HEK293 (cell line): Measurements from ENCODE around the gene ALDH16A1.
A peak's percentile ranks its signal among the peaks of the same experiment; 100 is the strongest.

Source experiments
- CTCF ChIA-PET: fragments of 350-600 bp; formaldehyde crosslinking; extraction: SDS; loops from one replicate; lab custom pipeline; 2021; ENCODE audit warnings: antibody characterized with exemption; lab: Yijun Ruan, JAX
- POLR2A ChIA-PET: fragments of 300-600 bp; formaldehyde crosslinking; extraction: SDS; loops from one replicate; lab custom pipeline; 2020; ENCODE audit warnings: antibody characterized with exemption, inconsistent platforms; lab: Yijun Ruan, JAX
- H3K27ac ChIP-seq: fragments of 200-500 bp; sonication (Bioruptor generic); 2 replicates; pipeline ENCODE4 v1.5.1; 2014; ENCODE audit warnings: low read depth, low read length, control low read depth, inconsistent platforms; ENCODE audit errors: extremely low read depth
- H3K36me3 ChIP-seq, 2 experiments: fragments of 200-500 bp in 1 of 2; sonication (Bioruptor generic) in 1 of 2; 1 replicate in 1 of 2; 2 replicates in 1 of 2; pipeline ENCODE4 v1.5.1; 2014 to 2017; ENCODE audit warnings: inconsistent platforms in 2 of 2, low read length in 2 of 2; ENCODE audit not compliant: control insufficient read depth in 2 of 2, insufficient read depth in 1 of 2
- H3K4me1 ChIP-seq: fragments of 200-500 bp; sonication (Bioruptor generic); 2 replicates; pipeline ENCODE4 v1.5.1; 2014; ENCODE audit warnings: mild to moderate bottlenecking, low read length, inconsistent platforms; ENCODE audit not compliant: control insufficient read depth, insufficient read depth
- H3K4me3 ChIP-seq: 2 replicates; pipeline ENCODE4 v1.5.1; 2011; ENCODE audit warnings: low read depth, mild to moderate bottlenecking, control low read depth, low read length, moderate library complexity
- H3K9me3 ChIP-seq: fragments of 200-500 bp; sonication (Bioruptor generic); 2 replicates; pipeline ENCODE4 v1.5.1; 2014; ENCODE audit warnings: low read depth, low read length, inconsistent platforms; ENCODE audit not compliant: control insufficient read depth, insufficient read depth
- FEZF1 ChIP-seq: fragments of 450-650 bp; formaldehyde crosslinking; IDR thresholded peaks from 2 replicates; pipeline ENCODE4 v1.5.1; 2016; ENCODE audit warnings: missing biosample characterization, missing genetic modification characterization
- HOXA7 ChIP-seq: sonication (generic); formaldehyde crosslinking; IDR thresholded peaks from 2 replicates; pipeline ENCODE4 v1.8.1; 2022; ENCODE audit warnings: missing genetic modification reagents, borderline replicate concordance
- KLF9 ChIP-seq: fragments of 450-650 bp; formaldehyde crosslinking; IDR thresholded peaks from 2 replicates; pipeline ENCODE4 v1.5.1; 2016; ENCODE audit warnings: missing biosample characterization, missing genetic modification characterization, low read depth
- MZF1 ChIP-seq: fragments of 450-650 bp; formaldehyde crosslinking; IDR thresholded peaks from 2 replicates; pipeline ENCODE4 v1.5.1; 2017; ENCODE audit warnings: missing biosample characterization, missing genetic modification characterization, borderline replicate concordance
- SETDB1 ChIP-seq: IDR thresholded peaks from one replicate; pipeline ENCODE4 v1.6.1; 2017; ENCODE audit warnings: mild to moderate bottlenecking, low read length, moderate library complexity, mixed read lengths; ENCODE audit not compliant: insufficient read length
- SP2 ChIP-seq: fragments of 450-650 bp; formaldehyde crosslinking; IDR thresholded peaks from 2 replicates; pipeline ENCODE4 v1.5.1; 2016; ENCODE audit warnings: missing biosample characterization, missing genetic modification characterization
- TSHZ1 ChIP-seq: fragments of 450-650 bp; formaldehyde crosslinking; IDR thresholded peaks from 2 replicates; pipeline ENCODE4 v1.5.1; 2016; ENCODE audit warnings: missing biosample characterization, missing genetic modification characterization, borderline replicate concordance
- WT1 ChIP-seq: fragments of 450-650 bp; formaldehyde crosslinking; IDR thresholded peaks from 2 replicates; pipeline ENCODE4 v1.5.1; 2016; ENCODE audit warnings: missing biosample characterization, missing genetic modification characterization
- YY1 ChIP-seq: fragments of 450-650 bp; formaldehyde crosslinking; IDR thresholded peaks from 2 replicates; pipeline ENCODE4 v1.5.1; 2018; ENCODE audit warnings: missing biosample characterization, missing genetic modification characterization
- ZBTB20 ChIP-seq: fragments of 450-650 bp; formaldehyde crosslinking; IDR thresholded peaks from 2 replicates; pipeline ENCODE4 v1.5.1; 2016; ENCODE audit warnings: missing biosample characterization, missing genetic modification characterization
- ZBTB48 ChIP-seq: fragments of 450-650 bp; formaldehyde crosslinking; IDR thresholded peaks from 2 replicates; pipeline ENCODE4 v1.5.1; 2016; ENCODE audit warnings: missing biosample characterization, missing genetic modification characterization
- ZNF10 ChIP-seq: fragments of 450-650 bp; formaldehyde crosslinking; IDR thresholded peaks from 2 replicates; pipeline ENCODE4 v1.5.1; 2017; ENCODE audit warnings: missing biosample characterization, missing genetic modification characterization
- ZNF112 ChIP-seq: fragments of 450-650 bp; formaldehyde crosslinking; IDR thresholded peaks from 2 replicates; pipeline ENCODE4 v1.5.0; 2017; ENCODE audit warnings: missing biosample characterization, missing genetic modification characterization
- ZNF121 ChIP-seq: fragments of 450-650 bp; formaldehyde crosslinking; IDR thresholded peaks from 2 replicates; pipeline ENCODE4 v1.5.1; 2016; ENCODE audit warnings: missing biosample characterization, missing genetic modification characterization
- ZNF184 ChIP-seq: fragments of 450-650 bp; IDR thresholded peaks from 2 replicates; pipeline ENCODE4 v1.5.1; 2018; ENCODE audit warnings: missing biosample characterization, mild to moderate bottlenecking, missing genetic modification characterization
- ZNF24 ChIP-seq: fragments of 450-650 bp; formaldehyde crosslinking; IDR thresholded peaks from 2 replicates; pipeline ENCODE4 v1.5.1; 2016; ENCODE audit warnings: missing biosample characterization, missing genetic modification characterization
- ZNF335 ChIP-seq: fragments of 450-650 bp; formaldehyde crosslinking; conservative IDR thresholded peaks from 2 replicates; pipeline ENCODE4 v1.5.1; 2016; ENCODE audit warnings: missing biosample characterization, missing genetic modification characterization
- ZNF391 ChIP-seq: fragments of 450-650 bp; formaldehyde crosslinking; IDR thresholded peaks from 2 replicates; pipeline ENCODE4 v1.5.1; 2016; ENCODE audit warnings: low read depth, missing biosample characterization, missing genetic modification characterization, borderline replicate concordance
- ZNF404 ChIP-seq: fragments of 450-650 bp; formaldehyde crosslinking; IDR thresholded peaks from 2 replicates; pipeline ENCODE4 v1.5.1; 2017; ENCODE audit warnings: missing biosample characterization, missing genetic modification characterization
- ZNF529 ChIP-seq: fragments of 450-650 bp; formaldehyde crosslinking; IDR thresholded peaks from 2 replicates; pipeline ENCODE4 v1.5.1; 2017; ENCODE audit warnings: missing genetic modification characterization, missing biosample characterization; ENCODE audit not compliant: insufficient replicate concordance
- ZNF544 ChIP-seq: fragments of 450-650 bp; formaldehyde crosslinking; IDR thresholded peaks from 2 replicates; pipeline ENCODE4 v1.5.0; 2017; ENCODE audit warnings: missing biosample characterization, missing genetic modification characterization
- ZNF558 ChIP-seq: fragments of 450-650 bp; formaldehyde crosslinking; IDR thresholded peaks from 2 replicates; pipeline ENCODE4 v1.5.1; 2016; ENCODE audit warnings: missing biosample characterization, missing genetic modification characterization
- ZNF571 ChIP-seq: fragments of 450-650 bp; formaldehyde crosslinking; IDR thresholded peaks from 2 replicates; pipeline ENCODE4 v1.5.0; 2017; ENCODE audit warnings: missing biosample characterization, missing genetic modification characterization
- ZNF610 ChIP-seq: fragments of 450-650 bp; formaldehyde crosslinking; IDR thresholded peaks from 2 replicates; pipeline ENCODE4 v1.5.1; 2016; ENCODE audit warnings: missing biosample characterization, missing genetic modification characterization, borderline replicate concordance
- ZNF621 ChIP-seq: fragments of 450-650 bp; formaldehyde crosslinking; IDR thresholded peaks from 2 replicates; pipeline ENCODE4 v1.5.1; 2017; ENCODE audit warnings: missing biosample characterization, missing genetic modification characterization
- ZNF623 ChIP-seq: fragments of 450-650 bp; formaldehyde crosslinking; IDR thresholded peaks from 2 replicates; pipeline ENCODE4 v1.5.1; 2016; ENCODE audit warnings: missing biosample characterization, missing genetic modification characterization
- ZNF654 ChIP-seq: fragments of 450-650 bp; formaldehyde crosslinking; IDR thresholded peaks from 2 replicates; pipeline ENCODE4 v1.5.1; 2016; ENCODE audit warnings: low read depth, missing biosample characterization, missing genetic modification characterization
- ZNF664 ChIP-seq: fragments of 450-650 bp; formaldehyde crosslinking; IDR thresholded peaks from 2 replicates; pipeline ENCODE4 v1.5.1; 2016; ENCODE audit warnings: missing biosample characterization, missing genetic modification characterization
- ZSCAN16 ChIP-seq: fragments of 450-650 bp; formaldehyde crosslinking; IDR thresholded peaks from 2 replicates; pipeline ENCODE4 v1.5.1; 2016; ENCODE audit warnings: missing biosample characterization, missing genetic modification characterization
- TF ChIP-seq, protein P1 (sequence below): fragments of 450-650 bp; formaldehyde crosslinking; IDR thresholded peaks from 2 replicates; pipeline ENCODE4 v1.5.1; 2016; ENCODE audit warnings: missing biosample characterization, missing genetic modification characterization
- TF ChIP-seq, protein P2 (sequence below): fragments of 450-650 bp; formaldehyde crosslinking; IDR thresholded peaks from 2 replicates; pipeline ENCODE4; 2016; ENCODE audit warnings: missing biosample characterization, missing genetic modification characterization

ALDH16A1 gene

DNA sequence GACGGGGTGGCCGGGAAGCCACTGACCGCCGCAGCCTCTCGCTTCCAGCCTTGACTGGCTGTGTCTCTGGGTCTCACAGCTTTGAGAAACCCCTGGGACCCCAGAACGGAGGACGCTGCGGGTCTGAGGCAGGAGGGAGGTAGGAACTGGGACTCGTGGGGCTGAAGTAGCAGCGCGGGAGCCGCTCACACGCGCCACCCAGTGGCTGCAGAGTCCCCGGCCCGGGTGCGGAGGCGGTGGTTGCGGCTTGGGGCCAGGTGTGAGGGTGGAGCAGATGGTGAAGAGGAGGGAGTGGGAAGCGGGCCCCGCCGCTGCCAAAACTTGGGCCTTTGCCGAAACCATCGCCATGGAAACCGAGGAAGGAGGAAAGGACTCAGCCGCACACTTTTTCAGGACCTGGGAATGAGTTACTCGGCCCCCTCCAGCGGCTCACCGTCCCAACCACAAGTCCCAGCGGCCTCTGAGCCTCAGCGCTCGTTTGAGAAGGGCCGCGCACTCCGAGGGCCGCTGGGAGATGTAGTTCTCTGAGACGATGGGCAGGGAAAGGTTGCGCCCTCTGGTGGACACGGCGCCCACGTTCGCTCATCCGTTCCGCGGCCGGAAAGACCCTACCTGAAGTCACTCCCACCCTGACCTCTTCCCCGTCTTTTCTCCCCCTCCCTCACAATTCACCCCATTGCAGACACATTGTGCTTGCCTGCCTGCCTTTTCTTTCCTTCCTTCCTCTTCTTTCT, 9.5 kb upstream of the ALDH16A1 start:
- H3K4me3 ChIP-seq = peak overlapping the region; percentile 60
- CTCF ChIA-PET = interaction anchor here (0.6 to 3.2 kb wide), 27 partner anchors 8 to 914 kb away, joined by 3 to 59 read pairs (median 4); partner anchors contain the start of genes GFY and PIH1D1
- peaks cover 7% of the 10 kb centered on the region for H3K4me1 ChIP-seq
- peaks cover 3 to 23% of the 10 kb centered on the region in 2 experiments for H3K36me3 ChIP-seq
- no peaks in the 10 kb centered on the region for H3K9me3 ChIP-seq
- peak overlapping the region; percentile 50 for H3K27ac ChIP-seq
- POLR2A ChIA-PET = interaction anchor here (0.6 to 2.3 kb wide), 8 partner anchors 9 to 712 kb away, joined by 3 to 28 read pairs (median 4); partner anchors contain the start of genes ALDH16A1, PIH1D1 and TEAD2
- no peak for TF ChIP-seq HOXA7 (CRISPR knock-in tag)
- TF ChIP-seq SP2 (tag by site-specific recombination) = no peak; the same call in 1 of the 2 replicates
- 0 out of 2 replicates have a peak, but pooled peaks have one; percentile 22 for TF ChIP-seq MZF1 (tag by site-specific recombination)
- TF ChIP-seq, protein P1, sequence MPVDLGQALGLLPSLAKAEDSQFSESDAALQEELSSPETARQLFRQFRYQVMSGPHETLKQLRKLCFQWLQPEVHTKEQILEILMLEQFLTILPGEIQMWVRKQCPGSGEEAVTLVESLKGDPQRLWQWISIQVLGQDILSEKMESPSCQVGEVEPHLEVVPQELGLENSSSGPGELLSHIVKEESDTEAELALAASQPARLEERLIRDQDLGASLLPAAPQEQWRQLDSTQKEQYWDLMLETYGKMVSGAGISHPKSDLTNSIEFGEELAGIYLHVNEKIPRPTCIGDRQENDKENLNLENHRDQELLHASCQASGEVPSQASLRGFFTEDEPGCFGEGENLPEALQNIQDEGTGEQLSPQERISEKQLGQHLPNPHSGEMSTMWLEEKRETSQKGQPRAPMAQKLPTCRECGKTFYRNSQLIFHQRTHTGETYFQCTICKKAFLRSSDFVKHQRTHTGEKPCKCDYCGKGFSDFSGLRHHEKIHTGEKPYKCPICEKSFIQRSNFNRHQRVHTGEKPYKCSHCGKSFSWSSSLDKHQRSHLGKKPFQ (tag by site-specific recombination) = peak; percentile 85
- 0 out of 2 replicates have a peak, but pooled peaks have one; percentile 19 for TF ChIP-seq ZBTB48
- TF ChIP-seq ZNF121 (tag by site-specific recombination) = no peak
- peak; percentile 7; the same call in 1 of the 2 replicates for TF ChIP-seq WT1 (tag by site-specific recombination)
- peak; percentile 38 for TF ChIP-seq ZNF654
- no peak for TF ChIP-seq FEZF1 (tag by site-specific recombination)
- peak; percentile 86; the same call in 1 of the 2 replicates for TF ChIP-seq ZBTB20
- no peak for TF ChIP-seq SETDB1
- TF ChIP-seq ZNF610 (tag by site-specific recombination) = 0 out of 2 replicates have a peak, but pooled peaks have one; percentile 69
- no peak for TF ChIP-seq ZNF112 (tag by site-specific recombination)
- peak; percentile 22 for TF ChIP-seq KLF9 (tag by site-specific recombination)
- TF ChIP-seq ZNF391 = peak; percentile 60; the same call in 1 of the 2 replicates
- TF ChIP-seq ZNF664 = no peak
- no peak for TF ChIP-seq ZNF623 (tag by site-specific recombination)
- TF ChIP-seq YY1 (tag by site-specific recombination) = no peak
- TF ChIP-seq ZNF544 (tag by site-specific recombination) = no peak
- TF ChIP-seq ZNF571 (tag by site-specific recombination) = no peak
- no peak for TF ChIP-seq TSHZ1 (tag by site-specific recombination)
- TF ChIP-seq ZNF404 = no peak
- no peak for TF ChIP-seq ZNF184
- TF ChIP-seq ZSCAN16 (tag by site-specific recombination) = no peak
- no peak for TF ChIP-seq ZNF529
- TF ChIP-seq ZNF24 = 0 out of 2 replicates have a peak, but pooled peaks have one; percentile 74
- TF ChIP-seq ZNF10 (tag by site-specific recombination) = 0 out of 2 replicates have a peak, but pooled peaks have one; percentile 45
- peak; percentile 32; the same call in 1 of the 2 replicates for TF ChIP-seq ZNF558 (tag by site-specific recombination)
- no peak for TF ChIP-seq ZNF621 (tag by site-specific recombination)
- TF ChIP-seq, protein P2, sequence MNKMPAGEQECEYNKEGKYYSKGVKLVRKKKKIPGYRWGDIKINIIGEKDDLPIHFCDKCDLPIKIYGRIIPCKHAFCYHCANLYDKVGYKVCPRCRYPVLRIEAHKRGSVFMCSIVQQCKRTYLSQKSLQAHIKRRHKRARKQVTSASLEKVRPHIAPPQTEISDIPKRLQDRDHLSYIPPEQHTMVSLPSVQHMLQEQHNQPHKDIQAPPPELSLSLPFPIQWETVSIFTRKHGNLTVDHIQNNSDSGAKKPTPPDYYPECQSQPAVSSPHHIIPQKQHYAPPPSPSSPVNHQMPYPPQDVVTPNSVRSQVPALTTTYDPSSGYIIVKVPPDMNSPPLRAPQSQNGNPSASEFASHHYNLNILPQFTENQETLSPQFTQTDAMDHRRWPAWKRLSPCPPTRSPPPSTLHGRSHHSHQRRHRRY (tag by site-specific recombination) = no peak
- peak; percentile 96 for TF ChIP-seq ZNF335 (tag by site-specific recombination)
